GM18870 (cell line): ENCODE results near the gene FAM78A.

ENCODE experiments used
- ATAC-seq: cut with Tn5 transposase; IDR thresholded peaks from one replicate; pipeline ENCODE4 v1.9.1; 2021; ENCODE audit warnings: moderate library complexity; ENCODE audit not compliant: unreplicated experiment

Gene FAM78A, protein sequence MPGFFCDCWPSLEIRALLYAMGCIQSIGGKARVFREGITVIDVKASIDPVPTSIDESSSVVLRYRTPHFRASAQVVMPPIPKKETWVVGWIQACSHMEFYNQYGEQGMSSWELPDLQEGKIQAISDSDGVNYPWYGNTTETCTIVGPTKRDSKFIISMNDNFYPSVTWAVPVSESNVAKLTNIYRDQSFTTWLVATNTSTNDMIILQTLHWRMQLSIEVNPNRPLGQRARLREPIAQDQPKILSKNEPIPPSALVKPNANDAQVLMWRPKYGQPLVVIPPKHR

DNA sequence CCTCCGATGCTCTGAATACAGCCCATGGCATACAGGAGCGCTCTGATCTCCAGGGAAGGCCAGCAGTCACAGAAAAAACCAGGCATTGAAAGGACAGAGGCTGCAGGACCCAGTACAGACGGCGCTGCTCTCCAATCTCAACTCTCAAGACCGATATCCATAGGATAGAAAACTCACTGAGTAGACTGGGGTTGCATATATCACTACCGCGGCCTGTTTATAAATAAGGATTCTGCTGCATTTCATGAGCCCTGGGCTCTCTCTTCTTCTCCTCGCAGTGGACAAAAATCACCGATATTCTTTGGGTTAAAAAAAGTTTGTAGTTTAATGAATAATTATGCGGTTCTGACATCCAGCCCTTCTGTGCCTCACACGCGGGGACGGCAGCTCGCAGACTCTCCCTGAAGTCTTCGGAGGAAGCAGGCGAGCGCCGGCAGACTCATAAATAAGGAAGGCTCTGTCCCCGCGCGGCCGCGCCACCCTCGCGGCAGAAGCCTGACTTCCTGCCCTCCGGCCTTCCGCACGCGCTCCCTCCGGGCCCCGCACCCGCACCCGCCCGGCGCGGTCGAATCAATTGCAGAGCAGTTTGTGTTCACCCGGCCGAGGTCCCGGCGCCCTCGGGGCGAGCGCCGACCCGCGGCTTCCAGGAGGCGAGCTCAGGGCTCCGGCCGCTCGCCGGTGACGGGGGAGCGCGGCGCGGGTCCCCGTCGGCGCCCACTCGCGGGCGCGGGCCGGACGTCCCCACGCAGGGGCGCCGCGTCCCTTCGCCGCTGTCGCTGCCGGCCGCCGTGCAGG is at the start of gene FAM78A:
Gene FAM78A, minus strand, starts transcription at position 417 of the 795 bp plus-strand sequence. Its CDS starts 331 bp downstream, at position 86.
- no peak for ATAC-seq

DNA sequence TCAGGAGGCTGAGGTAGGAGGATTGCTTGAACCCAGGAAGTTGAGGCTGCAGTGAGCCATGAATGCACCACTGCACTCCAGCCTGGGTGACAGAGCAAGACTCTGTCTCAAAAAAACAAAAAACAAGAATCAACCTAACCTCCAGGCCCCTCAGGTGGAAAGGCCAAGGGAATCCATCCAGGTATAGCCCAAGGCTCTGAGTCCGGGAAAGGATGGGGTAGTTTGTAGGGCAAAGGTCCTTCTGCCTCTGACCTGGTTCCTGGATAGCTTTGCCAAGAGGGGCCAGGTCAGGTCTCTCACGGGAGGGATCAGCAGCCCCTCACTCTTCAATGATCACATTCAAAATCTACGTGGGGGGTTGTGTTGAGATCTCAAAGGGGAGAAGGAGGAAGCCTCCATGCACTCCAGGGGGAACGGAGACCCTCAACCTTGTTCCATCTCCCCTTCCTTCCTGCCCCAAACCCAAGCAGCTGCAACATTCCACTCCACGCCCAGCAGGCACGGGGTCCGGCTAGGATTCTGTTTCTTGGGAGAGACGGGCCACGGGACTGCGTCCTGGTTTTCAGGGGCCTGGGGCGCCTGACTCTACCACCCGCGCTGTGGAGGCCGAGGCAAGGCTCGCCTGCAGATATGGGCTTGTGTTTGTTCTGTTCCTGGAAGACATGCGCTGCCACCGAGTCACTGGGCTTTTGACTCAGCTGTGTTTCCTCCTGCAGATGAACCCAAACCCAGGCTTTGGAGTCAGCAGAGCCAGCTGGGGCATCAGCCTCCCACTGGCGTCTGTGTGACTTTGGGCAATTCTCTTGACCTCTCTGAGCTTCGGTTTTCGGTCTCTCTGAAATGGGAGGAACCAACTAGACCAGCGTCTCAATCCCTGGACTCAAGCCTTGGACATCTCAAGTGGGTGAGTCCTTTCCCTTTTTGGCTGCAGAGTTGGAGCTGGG is 48.7 kb upstream of the FAM78A start:
- ATAC-seq = no peak

DNA sequence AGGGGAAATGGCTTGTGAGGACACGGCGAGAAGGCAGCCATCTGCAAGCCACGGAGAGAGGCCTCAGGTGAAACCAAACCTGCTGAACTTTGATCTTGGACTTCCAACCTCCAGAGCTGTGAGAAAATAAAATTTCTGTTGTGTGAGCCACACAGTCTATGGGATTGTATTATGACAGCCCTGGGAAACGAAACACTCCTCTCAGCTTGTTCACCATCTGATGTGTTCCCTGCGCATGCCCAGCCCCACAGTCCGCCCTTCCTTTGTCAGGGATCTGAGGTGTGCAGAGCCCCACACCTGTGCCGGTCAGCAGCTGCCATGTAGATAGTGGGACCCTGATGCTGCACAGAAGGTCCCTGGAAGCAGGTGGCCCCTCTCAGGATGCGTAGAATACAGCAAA is 47.3 kb upstream of the FAM78A start:
- ATAC-seq = no peak

DNA sequence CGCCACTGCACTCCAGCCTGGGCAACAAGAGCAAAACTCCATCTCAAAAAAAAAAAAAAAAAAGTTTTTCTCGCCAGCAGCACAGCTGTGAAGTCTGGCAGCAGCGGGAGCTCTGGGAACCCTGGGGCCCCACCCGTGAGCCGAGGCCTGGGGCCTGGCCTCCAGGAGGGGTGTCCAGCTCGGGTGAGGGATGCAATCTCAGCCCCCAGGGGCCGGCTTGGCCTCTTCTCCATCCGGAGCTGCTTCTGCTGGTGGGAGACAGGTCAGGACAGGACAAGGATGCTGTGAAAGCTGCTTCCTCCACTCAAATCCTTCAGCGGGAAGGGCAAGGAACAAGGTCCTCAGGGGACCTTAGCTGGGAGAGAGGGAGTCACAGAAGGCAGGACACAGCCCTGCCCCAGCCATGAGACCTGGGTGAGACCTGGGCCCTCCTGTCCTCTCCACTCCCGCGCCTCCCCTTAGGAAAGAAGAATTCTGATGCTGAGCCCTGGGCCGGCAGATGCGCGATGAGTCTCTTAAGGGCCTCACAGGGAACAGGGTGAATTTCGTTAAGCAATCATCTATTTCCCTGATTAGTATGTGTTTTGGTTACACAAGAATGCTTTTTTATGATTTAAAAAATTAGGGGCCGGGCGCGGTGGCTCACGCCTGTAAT is 43.8 kb upstream of the FAM78A start:
- no peak for ATAC-seq

DNA sequence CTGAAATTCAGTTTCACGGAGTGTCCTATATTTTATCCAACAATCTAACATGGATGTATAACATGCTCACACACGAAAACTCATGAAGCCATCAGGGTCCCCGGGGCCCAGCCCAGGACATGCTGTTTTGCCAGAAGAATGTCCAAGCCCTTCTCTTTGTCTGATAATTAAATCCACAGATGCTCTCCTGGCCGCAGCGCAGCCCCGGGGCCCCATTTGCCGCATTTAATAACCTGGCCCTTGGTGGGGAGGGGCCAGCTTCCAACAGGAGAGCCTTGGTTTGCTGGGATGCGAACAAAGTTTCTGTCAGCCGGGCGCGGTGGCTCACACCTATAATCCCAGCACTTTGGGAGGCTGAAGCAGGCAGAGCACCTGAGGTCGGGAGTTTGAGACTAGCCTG is 43.2 kb upstream of the FAM78A start:
- no peak for ATAC-seq

DNA sequence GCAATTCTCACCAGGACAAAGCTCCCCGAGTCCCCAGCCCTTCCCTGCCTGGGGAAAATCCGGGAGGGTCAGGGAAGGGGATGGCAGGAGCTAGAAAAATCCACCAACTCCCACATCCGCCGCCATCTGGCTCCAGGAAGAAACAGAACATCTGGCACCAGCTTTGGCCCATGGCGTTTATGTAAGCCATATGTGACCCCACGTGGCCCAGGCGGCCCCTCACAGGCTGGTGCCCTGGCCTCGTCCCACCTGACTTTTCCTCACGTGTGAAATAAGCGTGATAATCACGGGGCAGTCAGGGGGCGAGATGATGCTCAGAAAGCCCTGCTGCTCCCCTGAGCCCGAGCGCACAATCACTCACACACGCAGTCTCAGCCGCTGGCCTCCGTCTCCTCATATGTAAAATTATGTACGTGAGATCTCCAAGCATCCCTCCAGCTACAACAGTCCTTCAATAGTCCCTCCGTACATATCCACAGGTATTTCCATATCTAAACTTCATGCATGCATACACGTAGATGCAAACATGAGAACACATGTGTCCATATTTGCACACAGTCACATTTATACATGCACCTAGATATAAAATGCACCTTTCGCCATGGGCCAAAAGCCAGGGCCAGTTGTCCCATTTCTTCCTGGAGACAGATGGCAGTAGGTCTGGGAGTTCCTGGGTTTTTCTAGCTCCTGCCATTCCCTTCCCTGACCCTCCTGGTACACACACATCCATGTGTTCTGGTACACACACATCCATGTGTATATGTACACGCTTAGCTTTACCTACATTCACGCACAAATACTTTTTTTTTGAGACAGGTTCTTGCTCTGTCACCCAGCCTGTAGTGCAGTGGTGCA is 42.1 kb upstream of the FAM78A start:
- ATAC-seq = no peak

DNA sequence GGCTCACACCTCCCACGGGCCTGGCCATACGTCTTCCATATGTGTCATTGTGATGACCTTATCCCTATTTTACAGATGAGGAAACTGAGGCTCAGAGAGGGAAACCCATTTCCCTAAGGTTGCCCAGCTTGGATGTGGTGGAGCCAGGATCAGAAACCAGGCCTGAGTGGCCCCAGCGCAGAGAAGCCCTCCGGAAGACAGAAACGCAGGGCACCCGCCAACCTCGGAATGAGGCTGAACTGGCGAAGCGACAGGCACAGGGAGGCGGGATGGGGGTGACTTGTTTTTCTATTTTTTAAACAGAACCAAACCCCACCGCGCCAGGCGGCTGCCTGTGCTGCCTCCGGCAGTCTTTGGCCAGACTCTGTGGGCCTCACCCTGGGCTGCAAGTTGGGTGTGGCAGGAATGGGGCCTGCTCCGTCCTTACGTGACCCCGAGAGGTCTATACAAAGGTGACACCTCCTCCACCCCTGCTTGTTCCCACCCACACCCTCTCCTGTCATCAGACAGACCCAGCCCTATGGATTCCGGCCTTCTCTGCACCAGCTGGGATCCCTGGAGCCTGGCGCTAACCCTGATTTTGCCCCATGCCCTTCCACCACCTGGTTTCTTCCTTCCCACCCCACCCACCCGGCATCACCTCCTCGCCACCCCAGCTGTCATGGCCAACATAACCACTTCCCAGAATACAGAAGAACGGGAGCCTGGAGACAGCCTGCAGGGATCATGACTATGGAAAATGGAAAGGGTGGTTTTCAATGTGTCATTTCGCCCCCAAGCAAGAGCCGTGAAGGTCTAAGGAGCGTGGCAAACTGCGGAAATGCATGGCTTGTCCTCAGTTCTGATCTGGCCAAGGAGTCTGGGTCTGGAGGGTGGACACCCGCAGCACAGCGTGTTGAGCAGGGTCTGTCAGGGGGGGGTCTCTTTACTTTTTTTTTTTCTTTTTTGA is 36.8 kb upstream of the FAM78A start:
- no peak for ATAC-seq

DNA sequence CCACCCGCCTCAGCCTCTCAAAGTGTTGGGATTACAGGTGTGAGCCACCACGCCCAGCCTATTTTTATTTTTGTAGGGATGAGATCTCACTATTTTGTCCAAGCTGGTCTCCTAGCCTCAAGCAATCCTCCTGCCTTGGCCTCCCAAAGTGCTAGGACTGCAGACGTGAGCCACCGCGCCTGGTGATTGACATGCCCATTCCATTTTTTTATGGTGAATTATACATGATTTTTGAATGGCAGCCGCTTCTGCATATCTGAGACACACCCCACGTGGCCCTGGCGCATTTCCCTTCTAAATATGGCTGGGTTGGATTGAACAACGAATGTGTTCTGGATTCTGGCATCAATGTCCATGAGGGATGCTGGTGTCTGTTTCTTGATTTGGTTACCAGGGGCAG is 35.9 kb upstream of the FAM78A start:
- ATAC-seq = no peak

DNA sequence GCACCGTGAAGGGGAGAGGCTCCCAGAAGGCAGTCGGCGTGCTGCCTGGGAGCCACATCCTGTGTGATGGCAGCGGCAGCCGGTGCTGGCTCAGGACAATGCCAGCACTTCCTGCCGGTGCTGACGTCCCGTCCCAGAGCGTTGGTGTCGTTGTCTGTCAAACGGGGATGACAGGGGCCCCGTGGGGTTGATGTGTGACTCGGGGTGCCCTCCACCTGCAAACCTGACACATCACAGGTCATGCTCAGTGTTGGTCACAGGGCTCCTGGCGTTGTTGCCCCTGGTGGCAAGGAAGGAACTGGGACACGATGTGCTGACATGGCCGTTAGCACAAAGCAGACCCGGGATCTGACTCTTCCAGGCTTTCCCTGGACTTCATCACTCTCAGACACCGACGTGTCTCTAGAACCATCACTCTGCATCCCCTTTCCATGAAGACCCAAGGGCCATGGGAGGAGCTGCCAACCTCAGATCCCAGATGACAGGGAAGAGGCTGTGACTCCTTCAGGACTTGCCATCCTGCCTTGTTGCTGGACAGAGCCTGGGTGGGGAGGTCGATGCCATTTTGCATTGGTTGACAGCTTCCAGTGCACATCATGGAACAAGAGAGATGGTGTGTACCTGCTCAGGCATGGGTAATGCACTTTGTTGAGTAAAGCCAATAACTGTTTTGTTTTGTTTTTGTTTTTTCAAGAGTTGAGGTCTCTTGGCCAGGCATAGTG is 34.7 kb upstream of the FAM78A start:
- ATAC-seq = no peak

DNA sequence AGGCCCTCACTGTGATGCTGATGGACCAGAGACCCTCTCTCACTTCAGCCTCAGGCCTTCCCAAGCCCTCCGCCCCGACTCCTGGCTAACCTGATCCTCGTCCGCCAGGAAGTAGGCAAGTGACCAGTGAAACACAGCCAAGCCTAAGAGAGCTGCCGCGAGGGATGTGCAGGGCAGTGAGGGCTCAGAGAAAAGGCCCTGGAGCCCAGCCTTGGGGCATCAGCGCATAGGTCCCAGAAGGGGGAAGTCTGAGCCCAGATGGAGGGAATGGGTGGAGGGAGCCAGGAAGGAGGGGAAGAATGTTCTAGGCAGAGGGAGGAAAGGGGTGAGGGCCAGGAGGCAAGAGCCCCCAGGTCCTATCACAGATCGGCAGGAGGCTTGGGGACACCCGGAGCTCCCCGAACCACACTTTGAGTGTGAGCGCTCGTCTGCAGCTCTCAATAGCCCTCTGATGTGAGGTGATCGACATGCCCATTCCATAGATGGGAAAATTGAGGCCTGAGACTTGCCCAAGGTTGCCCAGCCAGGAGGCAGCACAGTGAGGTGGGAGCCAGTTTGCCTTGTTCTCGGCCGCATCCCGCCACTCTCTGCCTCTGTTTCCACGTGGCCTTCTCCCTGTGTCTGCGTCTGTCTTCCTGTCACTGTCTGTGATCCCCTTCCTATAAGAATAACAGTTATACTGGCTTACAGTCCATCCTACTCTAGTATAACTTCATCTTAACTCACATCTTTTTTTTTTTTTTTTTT is 33.4 kb upstream of the FAM78A start:
- ATAC-seq = no peak

DNA sequence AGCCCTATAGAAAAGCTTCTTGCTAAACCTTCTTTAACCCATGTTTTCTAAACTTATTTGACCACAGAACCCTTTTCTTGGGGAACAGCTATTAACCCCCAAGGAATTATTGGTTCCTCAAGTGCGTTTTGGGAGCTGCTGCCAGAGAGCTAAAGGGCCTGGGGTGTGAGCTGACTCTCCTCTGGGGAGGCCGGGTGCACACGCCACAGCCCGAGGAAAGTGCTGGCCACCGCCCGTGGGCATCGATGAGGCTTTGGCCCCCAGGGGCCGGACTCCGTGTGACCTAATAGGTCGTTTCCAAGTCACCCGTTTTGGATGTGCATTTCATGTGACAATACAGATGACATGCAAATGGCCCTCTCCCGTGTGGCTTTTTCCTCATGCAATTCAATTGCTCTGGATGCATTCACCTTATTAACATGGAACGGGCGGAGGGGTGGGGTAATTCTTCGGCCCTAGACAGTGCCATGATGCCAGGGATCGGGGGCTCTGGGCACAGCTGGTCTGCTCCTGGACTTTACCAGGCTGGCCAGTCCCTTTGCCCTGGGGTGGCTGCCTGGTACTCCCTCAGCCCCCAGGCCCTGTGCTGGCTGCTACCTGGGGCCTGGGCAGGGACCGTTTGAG is 32.7 kb upstream of the FAM78A start:
- ATAC-seq = no peak

DNA sequence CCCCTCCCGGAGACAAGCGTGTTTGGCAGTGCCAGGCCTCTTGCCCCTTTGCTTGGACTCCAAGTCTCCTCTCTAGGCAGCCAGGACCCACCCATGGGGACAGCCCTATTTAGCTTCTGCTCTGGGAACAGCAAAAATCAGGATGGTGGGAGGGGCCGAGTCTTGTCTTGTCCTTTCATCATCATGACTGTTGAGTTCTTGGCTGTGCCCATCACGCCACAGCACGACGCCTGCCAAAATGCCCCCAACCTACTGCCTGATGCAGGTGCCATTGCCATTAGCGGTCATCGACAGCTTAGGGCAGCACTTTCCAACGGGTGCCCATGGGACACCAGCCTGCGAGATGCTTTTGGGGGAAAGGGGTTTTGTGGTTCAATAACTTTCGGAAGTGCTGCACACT is 32.1 kb upstream of the FAM78A start:
- no peak for ATAC-seq

DNA sequence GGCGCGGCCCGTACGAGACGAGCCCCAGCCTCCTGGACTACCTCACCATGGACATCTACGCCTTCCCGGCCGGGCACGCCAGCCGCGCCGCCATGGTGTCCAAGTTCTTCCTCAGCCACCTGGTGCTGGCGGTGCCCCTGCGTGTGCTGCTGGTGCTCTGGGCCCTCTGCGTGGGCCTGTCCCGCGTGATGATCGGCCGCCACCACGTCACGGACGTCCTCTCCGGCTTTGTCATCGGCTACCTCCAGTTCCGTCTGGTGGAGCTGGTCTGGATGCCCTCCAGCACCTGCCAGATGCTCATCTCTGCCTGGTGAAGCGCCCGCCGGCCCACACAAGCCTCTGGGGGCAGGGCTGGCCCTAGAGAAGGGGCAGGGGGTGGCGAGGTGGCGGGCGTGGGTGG is 31.7 kb upstream of the FAM78A start:
- no peak for ATAC-seq

DNA sequence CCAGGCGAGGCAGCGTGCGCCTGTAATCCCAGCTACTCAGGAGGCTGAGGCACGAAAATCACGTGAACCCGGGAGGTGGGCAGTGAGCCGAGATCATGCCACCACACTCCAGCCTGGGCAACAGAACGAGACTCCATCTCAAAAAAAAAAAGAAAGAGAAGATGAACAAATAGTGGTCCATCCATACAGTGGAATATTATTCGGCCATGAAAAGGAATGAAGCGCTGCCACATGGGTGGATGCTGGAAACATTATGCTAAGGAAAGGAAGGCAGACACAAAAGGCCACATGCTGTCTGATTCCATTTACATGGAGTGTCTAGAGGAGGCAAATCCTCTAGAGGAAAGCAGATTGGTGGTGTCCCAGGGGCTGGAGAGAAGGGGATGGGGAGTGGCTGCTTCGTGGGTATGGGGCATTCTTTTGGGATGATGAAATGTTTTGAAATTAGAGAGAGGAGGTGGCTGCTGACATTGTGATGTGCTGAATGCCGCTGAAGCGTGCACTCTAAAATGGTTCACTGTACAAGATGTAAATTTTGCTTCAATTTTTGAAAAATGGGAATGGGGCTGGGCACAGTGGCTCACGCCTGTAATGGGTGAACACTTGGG is 30.2 kb upstream of the FAM78A start:
- ATAC-seq = no peak

DNA sequence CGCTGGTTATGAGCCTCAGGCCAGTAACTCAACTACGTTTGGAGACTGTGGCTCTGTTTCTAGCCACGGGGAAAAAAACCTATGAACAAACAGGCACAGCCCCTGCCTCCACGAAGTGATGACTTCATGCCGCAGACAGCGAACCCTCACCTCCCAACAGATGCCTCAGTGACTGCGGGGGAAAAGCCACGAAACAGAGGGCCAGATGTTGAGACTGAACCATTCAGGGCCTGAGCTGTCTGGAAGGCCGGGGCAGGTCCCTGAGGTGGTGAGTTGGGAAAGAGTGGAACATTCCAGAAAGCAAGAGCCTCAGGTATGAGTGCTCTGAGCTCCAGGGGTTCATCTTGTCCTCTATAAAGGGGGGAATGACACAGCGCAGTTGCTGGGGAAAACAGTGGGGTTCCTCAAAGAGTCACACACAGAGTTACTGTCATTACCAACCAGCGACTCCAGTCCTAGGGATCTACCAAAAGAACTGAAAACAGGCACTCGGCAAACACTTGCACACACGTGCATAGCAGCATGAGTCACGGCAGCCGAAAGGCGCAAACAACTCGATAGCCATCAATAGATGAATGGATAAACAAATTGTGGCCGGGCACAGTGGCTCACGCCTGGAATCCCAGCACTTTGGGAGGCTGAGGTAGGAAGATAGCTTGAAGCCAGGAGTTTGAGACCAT is 28.5 kb upstream of the FAM78A start:
- ATAC-seq = no peak
